HG03060 (cell line): ENCODE data around the gene BCLAF3.

Experiments
- ATAC-seq: cut with Tn5 transposase; IDR thresholded peaks from one replicate; pipeline ENCODE4 v1.9.1; 2021; ENCODE audit warnings: low read depth, moderate number of reproducible peaks; ENCODE audit not compliant: unreplicated experiment

Gene BCLAF3

GRCh38 chrX:19972984-19973383 is 17.9 kb downstream of the BCLAF3 start:
- no peak for ATAC-seq

- no peak for ATAC-seq
These were observed 22.6 kb downstream of the BCLAF3 start for GRCh38 chrX:19968276-19968675.

GRCh38 chrX:19966056-19966455 is 24.8 kb downstream of the BCLAF3 start:
- ATAC-seq = no peak

GRCh38 chrX:19964017-19964710 is 26.7 kb downstream of the BCLAF3 start:
- peak; percentile 49 for ATAC-seq

GRCh38 chrX:19960913-19961312 is 29.9 kb downstream of the BCLAF3 start:
- ATAC-seq = no peak

GRCh38 chrX:19958552-19959486 is 32.0 kb downstream of the BCLAF3 start:
- no peak for ATAC-seq

GRCh38 chrX:19956923-19957322 is 33.9 kb downstream of the BCLAF3 start:
- ATAC-seq = no peak

- no peak for ATAC-seq
These were observed 34.6 kb downstream of the BCLAF3 start for GRCh38 chrX:19956306-19956705.

GRCh38 chrX:19955306-19955705 is 35.6 kb downstream of the BCLAF3 start:
- no peak for ATAC-seq

- ATAC-seq = no peak
These were observed 36.3 kb downstream of the BCLAF3 start for GRCh38 chrX:19954335-19955096.

GRCh38 chrX:19953145-19953544 is 37.7 kb downstream of the BCLAF3 start:
- ATAC-seq = no peak

GRCh38 chrX:19949340-19949739 is 41.5 kb downstream of the BCLAF3 start:
- no peak for ATAC-seq

GRCh38 chrX:19947612-19948011 is 43.2 kb downstream of the BCLAF3 start:
- no peak for ATAC-seq
